Measurements from ENCODE around the gene FBXW9.
"Not testable (repeated sequence)": the region's sequence is repeated elsewhere in the genome, so short reads cannot be mapped to it uniquely, and the experiment has no call there.

Gene FBXW9

GRCh38 chr19:12696366-12697335 lies at the start of gene FBXW9:
Gene FBXW9 (minus strand): TSS chr19:12696631. CDS start chr19:12696581, 50 bp downstream.
- FAIRE-seq: no peak

DNA sequence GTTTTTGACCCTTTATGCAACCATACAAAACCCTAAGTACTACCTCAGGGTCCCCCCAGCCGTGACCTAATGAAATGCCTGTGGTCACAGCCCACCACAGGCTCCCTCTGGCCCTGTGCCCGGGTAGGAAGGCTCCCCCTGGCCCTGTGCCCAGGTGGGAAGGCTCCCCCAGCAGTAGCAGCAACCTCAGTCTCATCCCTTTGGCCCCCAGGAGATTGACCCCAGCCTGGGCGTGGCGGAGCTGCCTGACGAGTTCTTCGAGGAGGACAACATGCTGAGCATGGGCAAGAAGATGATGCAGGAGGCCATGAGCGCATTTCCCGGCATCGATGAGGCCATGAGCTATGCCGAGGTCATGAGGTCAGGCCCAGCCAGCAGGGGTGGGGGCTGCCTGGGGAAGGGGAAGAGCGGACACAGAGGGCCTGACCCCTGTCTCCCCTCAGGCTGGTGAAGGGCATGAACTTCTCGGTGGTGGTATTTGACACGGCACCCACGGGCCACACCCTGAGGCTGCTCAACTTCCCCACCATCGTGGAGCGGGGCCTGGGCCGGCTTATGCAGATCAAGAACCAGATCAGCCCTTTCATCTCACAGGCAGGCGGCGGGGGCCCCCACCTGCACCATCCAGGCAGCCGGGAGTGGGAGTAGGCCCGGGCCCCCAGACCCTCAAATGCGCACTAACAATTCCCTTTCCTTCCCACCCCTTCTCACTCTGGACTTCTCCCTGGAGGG lies 48.9 kb upstream of the FBXW9 start:
- no peak for FAIRE-seq

- no peak for FAIRE-seq
Observed at GRCh38 chr19:12737835-12738351, 41.5 kb upstream of the FBXW9 start.

- peak; percentile 99 for FAIRE-seq
Observed at GRCh38 chr19:12736995-12737834, 40.8 kb upstream of the FBXW9 start, which contains the start of gene GET3. Gene GET3 (plus strand): TSS chr19:12737497. CDS start chr19:12737506, 9 bp downstream.

DNA sequence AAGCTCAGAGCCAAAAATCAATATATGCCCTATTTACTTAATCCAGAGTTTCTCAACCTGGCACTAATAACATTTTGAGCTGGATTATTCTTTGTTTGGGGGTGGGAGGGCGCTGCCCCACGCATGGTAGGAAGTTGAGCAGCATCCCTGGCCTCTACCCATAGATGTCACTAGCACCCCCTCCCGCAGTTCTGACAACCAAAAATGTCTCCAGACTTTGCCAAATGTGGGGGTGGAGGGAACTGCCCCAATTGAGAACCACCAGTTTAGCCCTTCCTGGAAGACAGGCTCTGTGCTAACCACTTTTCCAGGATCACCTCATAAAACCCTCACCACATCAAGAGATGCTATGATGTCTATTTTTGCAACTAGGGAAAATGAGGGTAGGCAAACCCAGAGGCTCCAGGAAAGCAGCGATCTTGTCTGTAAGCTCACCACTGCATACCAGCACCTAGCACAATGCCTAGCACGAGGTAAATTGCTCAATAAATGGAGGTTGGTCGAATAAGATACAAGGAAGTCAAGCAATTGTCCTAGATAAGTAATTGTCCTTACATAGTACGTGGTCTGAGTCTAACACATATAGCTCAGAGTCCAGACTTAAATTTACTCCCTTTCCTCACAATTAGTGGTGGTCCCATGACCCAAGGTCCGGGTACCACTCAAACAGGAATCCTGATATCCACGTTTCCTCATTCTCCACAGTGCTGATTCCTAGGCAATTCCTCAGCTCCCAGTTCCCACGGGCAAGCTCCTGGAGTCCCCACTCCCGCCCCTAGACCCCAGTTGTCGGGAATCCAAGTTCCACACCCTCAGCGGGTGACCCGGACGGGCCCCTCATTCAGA lies 37.2 kb upstream of the FBXW9 start:
- FAIRE-seq: no peak

DNA sequence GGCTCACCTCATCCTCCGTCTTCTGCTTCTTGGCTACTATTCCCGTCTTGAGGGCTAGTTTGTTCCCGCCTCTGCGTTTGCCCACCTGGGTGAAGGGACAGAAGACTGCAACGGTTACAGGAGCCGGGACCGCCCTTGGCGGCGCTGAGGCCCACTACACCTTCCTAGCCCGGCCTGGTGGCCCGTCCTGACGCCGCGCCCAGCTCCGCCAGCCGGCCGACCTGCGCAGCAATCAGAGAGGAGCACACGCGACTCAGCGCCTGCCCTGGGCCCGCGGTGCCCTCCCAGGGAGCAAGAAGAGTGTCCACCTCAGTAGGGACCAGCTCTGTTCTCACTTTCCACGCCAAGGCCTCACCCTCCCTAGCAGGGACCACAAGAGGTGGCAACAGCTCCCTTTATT lies 34.9 kb upstream of the FBXW9 start:
- FAIRE-seq: no peak

DNA sequence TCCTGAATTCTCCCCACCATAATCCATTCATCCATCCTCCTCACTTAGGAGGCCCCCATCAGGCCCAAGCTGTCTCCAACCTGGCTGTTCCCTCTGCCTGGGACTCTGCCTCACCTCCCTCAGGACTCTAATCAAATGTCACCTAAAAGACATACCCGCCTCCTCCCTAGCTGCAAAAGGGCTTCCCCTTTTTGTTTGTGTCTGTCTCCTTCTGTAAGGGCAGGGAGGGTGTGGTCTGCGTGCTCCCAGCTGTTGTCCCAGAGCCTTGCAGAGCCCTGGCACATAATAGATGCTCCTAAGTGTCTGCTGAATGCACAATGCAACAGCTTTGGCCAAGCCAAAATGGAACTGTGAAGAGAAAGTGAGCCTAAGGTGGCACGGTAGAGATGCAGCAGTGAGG lies 33.6 kb upstream of the FBXW9 start:
- no peak for FAIRE-seq

DNA sequence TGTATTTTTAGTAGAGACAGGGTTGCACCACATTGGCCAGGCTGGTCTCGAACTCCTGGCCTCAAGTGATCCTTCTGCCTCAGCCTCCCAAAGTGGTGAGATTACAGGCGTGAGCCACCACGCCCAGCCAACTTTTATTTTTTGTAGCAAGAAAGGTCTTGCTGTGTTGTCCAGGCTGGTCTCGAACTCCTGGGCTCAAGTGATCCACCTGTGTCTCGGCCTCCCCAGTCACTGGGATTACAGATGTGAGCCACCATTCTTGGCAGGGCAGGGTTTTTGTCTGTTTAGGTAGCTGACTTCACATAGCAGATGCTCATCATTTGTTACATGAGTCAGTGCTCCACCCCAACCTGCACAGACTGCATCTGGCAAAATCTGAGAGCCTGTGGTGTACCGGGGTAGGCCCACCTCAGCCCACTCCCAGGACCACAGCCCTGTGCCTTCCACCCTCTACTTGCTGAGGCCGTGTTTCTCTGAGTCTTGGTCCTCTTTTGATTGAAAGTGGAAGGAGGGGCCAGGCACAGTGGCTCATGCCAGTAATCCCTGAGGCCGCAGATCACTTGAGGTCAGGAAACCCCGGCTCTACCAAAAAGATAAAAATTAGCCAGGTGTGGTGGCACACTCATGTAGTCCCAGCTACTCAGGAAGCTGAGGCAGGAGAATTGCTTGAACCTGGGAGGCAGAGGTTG lies 31.5 kb upstream of the FBXW9 start:
- no peak for FAIRE-seq

GRCh38 chr19:12726988-12727316 lies 30.5 kb upstream of the FBXW9 start:
- FAIRE-seq: no peak

DNA sequence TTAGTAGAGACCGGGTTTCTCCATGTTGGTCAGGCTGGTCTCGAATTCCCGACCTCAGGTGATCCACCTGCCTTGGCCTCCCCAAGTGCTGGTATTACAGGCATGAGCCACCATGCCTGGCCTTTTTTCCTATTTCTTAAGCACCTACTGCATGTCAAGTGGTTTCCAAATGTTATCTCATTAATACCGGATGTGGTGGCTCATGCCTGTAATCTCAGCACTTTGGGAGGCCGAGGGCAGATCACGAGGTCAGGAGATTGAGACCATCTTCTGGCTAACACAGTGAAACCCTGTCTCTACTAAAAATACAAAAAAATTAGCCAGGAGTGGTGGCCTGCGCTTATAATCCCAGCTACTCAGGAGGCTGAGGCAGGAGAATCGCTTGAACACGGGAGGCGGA lies 29.2 kb upstream of the FBXW9 start:
- not testable (repeated sequence) for FAIRE-seq

DNA sequence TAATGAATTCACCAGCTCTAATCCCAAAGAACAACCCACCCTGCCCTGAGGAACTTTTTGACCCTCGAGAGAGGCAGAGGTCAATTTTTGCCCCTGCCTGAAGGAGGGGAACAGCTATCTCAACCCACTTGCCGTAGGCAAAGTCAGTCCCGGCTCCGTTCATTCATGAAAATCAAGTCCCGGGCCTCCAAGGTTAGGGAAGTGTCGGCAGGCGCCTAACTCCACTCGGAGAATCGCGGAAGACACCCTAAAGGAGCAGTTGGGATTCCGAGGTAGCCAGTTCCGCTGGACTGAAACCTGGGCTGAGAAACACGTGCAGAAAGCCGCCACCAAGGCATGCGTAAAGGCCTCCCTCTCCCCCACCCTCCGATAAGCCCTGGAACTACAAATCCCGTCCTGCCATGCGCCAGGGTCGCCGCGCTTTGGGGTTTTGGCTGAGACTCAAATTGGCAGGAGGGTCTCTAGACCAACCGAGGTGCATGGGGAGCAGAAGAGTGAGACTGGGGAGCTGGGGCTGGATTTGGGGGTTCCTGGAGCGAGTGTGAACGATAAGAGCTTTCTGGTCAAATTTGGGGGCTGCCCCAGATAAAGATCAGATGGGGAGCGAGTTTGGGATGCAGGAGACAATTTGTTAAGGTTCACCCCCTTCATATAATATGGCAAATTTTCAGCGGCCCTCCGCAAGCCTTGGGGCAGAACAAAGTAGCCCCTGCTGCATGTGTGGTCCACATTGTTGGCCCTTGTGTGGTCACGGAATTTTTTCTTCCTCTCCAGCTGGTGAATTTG lies 27.4 kb upstream of the FBXW9 start, which contains the start of gene TNPO2:
TSS of gene TNPO2 (minus strand) at position 292 of the 786 bp plus-strand sequence. CDS start 2,955 bp downstream, outside the sequence.
- FAIRE-seq: no peak

- FAIRE-seq: no peak
Observed at GRCh38 chr19:12723381-12723640, 26.9 kb upstream of the FBXW9 start.

- FAIRE-seq: peak; percentile 90
Observed at GRCh38 chr19:12722566-12723380, 26.3 kb upstream of the FBXW9 start.

DNA sequence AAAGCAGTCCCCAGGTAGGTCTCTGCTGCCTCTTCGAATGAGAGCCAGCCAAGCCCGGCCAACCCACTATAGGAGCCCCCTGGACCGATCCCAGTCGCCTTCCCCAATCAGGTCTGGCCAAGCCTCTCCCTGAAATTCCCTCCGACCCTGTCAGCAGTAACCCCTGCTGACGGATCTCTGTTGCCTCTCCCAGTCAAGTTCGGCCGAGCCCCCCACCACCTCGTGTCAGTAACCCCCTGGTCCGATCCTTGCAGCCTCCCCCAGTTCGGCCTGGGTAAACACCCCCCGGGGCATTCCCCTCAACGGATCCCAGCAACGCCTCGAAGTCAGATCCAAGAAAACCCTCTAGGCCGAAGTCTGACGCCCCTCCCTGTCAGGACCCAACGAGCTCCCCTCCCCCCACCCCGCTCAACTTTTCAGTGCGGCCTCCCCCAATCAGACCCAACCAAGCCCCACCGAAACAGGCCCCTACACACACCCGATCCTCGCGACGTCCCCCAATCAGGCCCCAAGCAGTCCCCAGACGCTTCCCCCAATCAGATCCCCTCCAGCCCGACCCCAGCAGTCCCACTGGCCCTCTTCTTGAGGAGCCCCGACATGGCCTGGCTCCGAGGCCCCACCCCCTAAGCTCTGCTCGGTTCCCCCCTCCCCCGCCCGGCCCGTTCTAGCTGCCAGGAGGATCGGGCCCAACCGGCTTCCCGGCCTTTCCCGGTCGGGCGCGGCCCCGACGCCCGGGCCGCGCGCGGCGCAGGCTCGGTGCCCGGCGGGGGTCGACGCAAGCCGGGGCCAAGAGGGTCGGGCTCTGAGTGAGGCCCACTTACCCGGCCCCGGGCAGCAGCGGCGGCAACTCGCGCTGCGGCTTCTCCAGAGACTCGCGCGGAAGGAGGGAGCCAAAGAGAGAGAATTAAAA lies 25.5 kb upstream of the FBXW9 start:
- FAIRE-seq: no peak

DNA sequence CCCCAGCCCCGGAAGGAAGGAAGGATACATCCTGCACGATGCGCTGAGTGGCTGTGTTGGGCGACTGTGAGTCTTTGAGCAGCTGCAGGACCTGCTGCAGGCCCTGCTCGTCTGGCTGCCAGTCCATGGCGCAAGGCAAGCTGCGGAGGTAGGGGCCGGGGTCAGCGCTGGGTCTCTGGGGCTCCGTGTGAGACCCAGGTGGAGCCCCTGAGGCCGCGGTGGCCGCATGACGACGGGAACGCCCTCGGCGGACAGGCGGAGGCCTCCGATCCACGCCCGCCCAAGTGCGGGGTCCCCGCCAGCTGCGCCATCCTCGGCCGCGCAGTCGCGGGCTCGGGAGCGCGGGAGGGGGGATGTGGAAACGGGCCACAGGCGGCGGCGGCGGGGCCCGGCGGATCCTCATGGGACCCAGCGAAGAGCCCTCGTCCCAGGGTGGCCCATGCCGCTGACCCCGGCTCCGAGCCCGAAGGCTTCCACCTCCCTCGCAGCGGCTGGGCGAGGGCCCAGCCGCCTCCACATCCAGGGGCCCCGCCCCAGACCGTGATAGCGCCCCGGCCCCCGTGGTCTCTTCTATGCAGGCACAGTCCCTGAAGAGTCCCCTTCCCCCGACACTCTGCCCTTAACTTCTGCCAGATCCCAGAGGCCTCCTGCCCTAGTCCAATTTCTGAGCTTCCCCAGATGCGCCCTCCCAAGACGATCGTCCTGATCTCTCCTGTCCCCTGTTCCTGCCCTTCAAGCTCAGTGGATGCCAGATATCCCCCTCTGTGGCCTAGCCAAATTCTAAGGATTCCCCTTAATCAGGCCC lies 24.6 kb upstream of the FBXW9 start:
- FAIRE-seq: no peak

- no peak for FAIRE-seq
Observed at GRCh38 chr19:12720296-12720695, 23.9 kb upstream of the FBXW9 start.

GRCh38 chr19:12715929-12716328 lies 19.5 kb upstream of the FBXW9 start:
- no peak for FAIRE-seq

- FAIRE-seq: no peak
Observed at GRCh38 chr19:12715102-12715501, 18.7 kb upstream of the FBXW9 start.

All from TTC549 (cell line).